Measurements from ENCODE around the gene ANKRD35.
"Not testable (repeated sequence)": the region's sequence is repeated elsewhere in the genome, so short reads cannot be mapped to it uniquely, and the experiment has no call there.

ANKRD35 gene

GRCh38 chr1:145845144-145845513, 40.5 kb downstream of the ANKRD35 start:
- TF ChIP-seq CTCF (IDR thresholded peaks at IDR 0.05; ENCODE audit: low read length, missing control alignments): no peak
- no peak for DNase-seq (ENCODE audit: low read depth)
- H3K4me3 ChIP-seq (replicated peaks; ENCODE audit: low read depth, low read length): peak overlapping the region; percentile 59

- no peak overlapping the region for H3K4me3 ChIP-seq (replicated peaks; ENCODE audit: low read depth, low read length)
- no peak for DNase-seq (ENCODE audit: low read depth)
- no peak for TF ChIP-seq CTCF (IDR thresholded peaks at IDR 0.05; ENCODE audit: low read length, missing control alignments)
Measured at GRCh38 chr1:145843031-145843430, 42.6 kb downstream of the ANKRD35 start.

GRCh38 chr1:145837656-145838055, 48.0 kb downstream of the ANKRD35 start:
- DNase-seq (ENCODE audit: low read depth): no peak
- TF ChIP-seq CTCF (IDR thresholded peaks at IDR 0.05; ENCODE audit: low read length, missing control alignments): no peak
- H3K4me3 ChIP-seq (replicated peaks; ENCODE audit: low read depth, low read length): no peak overlapping the region

- H3K4me3 ChIP-seq (replicated peaks; ENCODE audit: low read depth, low read length); DNase-seq (ENCODE audit: low read depth): not testable (repeated sequence)
Measured at GRCh38 chr1:145830810-145831209, 54.9 kb downstream of the ANKRD35 start.

GRCh38 chr1:145828367-145829026, 57.2 kb downstream of the ANKRD35 start:
- DNase-seq (ENCODE audit: low read depth): no peak
- no peak for TF ChIP-seq CTCF (IDR thresholded peaks at IDR 0.05; ENCODE audit: low read length, missing control alignments)
- H3K4me3 ChIP-seq (replicated peaks; ENCODE audit: low read depth, low read length): no peak overlapping the region

GRCh38 chr1:145827966-145828365, 57.7 kb downstream of the ANKRD35 start:
- TF ChIP-seq CTCF (IDR thresholded peaks at IDR 0.05; ENCODE audit: low read length, missing control alignments): no peak
- no peak for DNase-seq (ENCODE audit: low read depth)

GRCh38 chr1:145826030-145826429, 59.6 kb downstream of the ANKRD35 start:
- peak; percentile 8 for TF ChIP-seq CTCF (IDR thresholded peaks at IDR 0.05; ENCODE audit: low read length, missing control alignments)
- H3K4me3 ChIP-seq (replicated peaks; ENCODE audit: low read depth, low read length): no peak overlapping the region
- no peak for DNase-seq (ENCODE audit: low read depth)

More at GRCh38 chr1:145827966-145828365, 57.7 kb downstream of the ANKRD35 start:
- no peak overlapping the region for H3K4me3 ChIP-seq (replicated peaks; ENCODE audit: low read depth, low read length)
